Nephron (organoid): ENCODE measurements around the gene CDC5L.

Experiments
- H3K27ac Mint-ChIP-seq, 3 experiments: 2 replicates each; pipeline ENCODE4 v1.8.0; 2020; ENCODE audit warnings: mixed read lengths in 3 of 3, mild to moderate bottlenecking in 2 of 3, moderate library complexity in 1 of 3
- H3K27me3 Mint-ChIP-seq: 2 replicates; pipeline ENCODE4 v1.8.0; 2021; ENCODE audit warnings: low read depth, mild to moderate bottlenecking, moderate library complexity, mixed read lengths
- H3K36me3 Mint-ChIP-seq: 2 replicates; pipeline ENCODE4 v1.8.0; 2020; ENCODE audit warnings: low read depth, mixed read lengths
- H3K4me1 Mint-ChIP-seq: 2 replicates; pipeline ENCODE4 v1.8.0; 2020; ENCODE audit warnings: mixed read lengths
- H3K4me3 Mint-ChIP-seq, 3 experiments: 2 replicates each; pipeline ENCODE4 v1.8.0; 2020; ENCODE audit warnings: mild to moderate bottlenecking in 3 of 3, mixed read lengths in 3 of 3, moderate library complexity in 2 of 3
- H3K9me3 Mint-ChIP-seq: 2 replicates; pipeline ENCODE4 v1.8.0; 2020; ENCODE audit warnings: mixed read lengths
- CTCF ChIP-seq, 3 experiments: fragments of 200-600 bp; sonication (generic); IDR thresholded peaks; one replicate each; pipeline ENCODE4 v1.5.0; 2021; ENCODE audit warnings: antibody characterized with exemption in 3 of 3; ENCODE audit not compliant: unreplicated experiment in 3 of 3

The CDC5L gene

GRCh38 chr6:44493593-44493992 is 106.1 kb downstream of the CDC5L start:
- Mint-ChIP-seq H3K27me3 (peaks cover 84% of the 10 kb centered on the region), H3K27ac (no peak overlapping the region), H3K9me3 (no peaks in the 10 kb centered on the region), H3K4me3 (no peak overlapping the region), H3K36me3 (no peaks in the 10 kb centered on the region), H3K4me1 (peaks cover 13% of the 10 kb centered on the region)
- no peak for TF ChIP-seq CTCF (IDR thresholded peaks at IDR 0.05; ENCODE audit: unreplicated experiment in 3 of 3)

GRCh38 chr6:44494011-44494501 is 106.5 kb downstream of the CDC5L start:
- Mint-ChIP-seq H3K4me3 (no peak overlapping the region), H3K27me3 (peaks cover 83% of the 10 kb centered on the region), H3K4me1 (peaks cover 11% of the 10 kb centered on the region), H3K27ac (no peak overlapping the region), H3K36me3 (no peaks in the 10 kb centered on the region), H3K9me3 (no peaks in the 10 kb centered on the region)
- TF ChIP-seq CTCF (IDR thresholded peaks at IDR 0.05; ENCODE audit: unreplicated experiment in 3 of 3), result no peak

- no peak for TF ChIP-seq CTCF (IDR thresholded peaks at IDR 0.05; ENCODE audit: unreplicated experiment in 3 of 3)
These were observed 107.8 kb downstream of the CDC5L start for GRCh38 chr6:44495036-44495901.

DNA sequence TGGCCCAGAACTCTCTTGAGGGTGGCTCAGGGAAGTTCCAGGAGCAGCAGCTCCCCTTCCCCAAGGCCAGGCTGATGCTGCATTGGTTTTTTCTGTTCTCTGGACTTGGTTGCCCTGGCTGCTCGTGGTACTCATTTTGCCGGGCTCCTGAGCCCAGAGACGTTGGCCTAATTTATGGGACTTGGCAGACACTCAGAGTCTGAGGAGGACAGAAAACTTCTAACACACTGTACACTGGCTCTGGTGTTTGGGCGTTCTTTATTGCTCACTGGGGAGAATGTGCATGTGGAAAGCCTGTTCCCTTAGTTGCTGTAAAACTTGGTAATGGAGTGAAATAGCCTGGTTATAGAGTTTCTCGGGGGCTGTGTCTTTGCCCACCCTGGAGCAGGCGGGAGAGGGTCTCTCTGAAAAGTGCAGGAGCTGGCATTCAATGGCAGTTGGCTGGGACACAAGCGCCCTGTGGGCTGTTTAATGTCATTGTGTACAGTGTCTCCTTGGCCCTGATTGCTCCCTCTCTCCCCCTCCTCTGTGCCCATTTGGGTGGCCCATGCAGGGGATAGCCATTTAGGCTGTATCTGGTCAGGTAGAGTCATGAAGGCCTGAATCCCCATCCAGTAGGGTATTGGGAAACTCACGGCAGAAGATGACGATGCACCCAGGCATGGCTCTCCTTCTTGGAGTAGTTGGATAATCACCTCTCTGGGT is 109.3 kb downstream of the CDC5L start:
- H3K27ac Mint-ChIP-seq, result no peak overlapping the region
- TF ChIP-seq CTCF (IDR thresholded peaks at IDR 0.05; ENCODE audit: unreplicated experiment in 3 of 3), result no peak
- peaks cover 85% of the 10 kb centered on the region for H3K27me3 Mint-ChIP-seq
- no peaks in the 10 kb centered on the region for H3K4me1 Mint-ChIP-seq
- no peak overlapping the region for H3K4me3 Mint-ChIP-seq
- H3K36me3 Mint-ChIP-seq, result no peaks in the 10 kb centered on the region
- H3K9me3 Mint-ChIP-seq, result peaks cover 8% of the 10 kb centered on the region

More at GRCh38 chr6:44495036-44495901, 107.8 kb downstream of the CDC5L start:
- Mint-ChIP-seq H3K9me3 (no peaks in the 10 kb centered on the region), H3K4me1 (peaks cover 6% of the 10 kb centered on the region), H3K36me3 (no peaks in the 10 kb centered on the region), H3K27ac (no peak overlapping the region), H3K27me3 (peaks cover 76% of the 10 kb centered on the region), H3K4me3 (no peak overlapping the region)

DNA sequence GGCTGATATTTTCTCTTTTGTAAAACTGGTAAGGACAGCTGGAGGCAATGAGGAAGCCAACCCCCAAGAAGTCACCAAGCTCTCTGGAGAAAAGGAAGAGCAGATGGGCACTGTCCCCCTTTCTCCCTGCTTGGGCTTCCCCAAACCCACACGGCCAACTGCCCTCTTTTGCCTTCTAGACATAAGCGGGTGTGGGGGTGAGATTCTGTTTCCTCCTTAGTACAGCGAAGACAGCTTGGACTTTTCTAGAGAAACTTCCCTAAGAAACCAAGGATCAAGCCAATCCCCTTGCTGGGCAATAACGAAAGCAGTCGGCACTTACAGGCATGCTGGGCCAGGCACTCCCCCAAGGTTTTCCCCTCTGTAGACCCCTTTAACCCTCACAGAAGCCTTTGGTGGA is 110.3 kb downstream of the CDC5L start:
- Mint-ChIP-seq H3K9me3 (peaks cover 11% of the 10 kb centered on the region), H3K4me3 (no peak overlapping the region), H3K36me3 (no peaks in the 10 kb centered on the region), H3K27me3 (peaks cover 84% of the 10 kb centered on the region), H3K27ac (no peak overlapping the region), H3K4me1 (no peaks in the 10 kb centered on the region)
- no peak for TF ChIP-seq CTCF (IDR thresholded peaks at IDR 0.05; ENCODE audit: unreplicated experiment in 3 of 3)
